ENCODE results near the gene MEGF9. TPM values are rescaled to one million over a fixed set of nuclear protein-coding genes. Genes with fewer than 3 reads are reported as not detected.
"Not testable (repeated sequence)": the region's sequence is repeated elsewhere in the genome, so short reads cannot be mapped to it uniquely, and the experiment has no call there.

MEGF9 gene
- polyA plus RNA-seq, 3 donors = 14.0 to 17.9 (median 15.6) TPM

DNA sequence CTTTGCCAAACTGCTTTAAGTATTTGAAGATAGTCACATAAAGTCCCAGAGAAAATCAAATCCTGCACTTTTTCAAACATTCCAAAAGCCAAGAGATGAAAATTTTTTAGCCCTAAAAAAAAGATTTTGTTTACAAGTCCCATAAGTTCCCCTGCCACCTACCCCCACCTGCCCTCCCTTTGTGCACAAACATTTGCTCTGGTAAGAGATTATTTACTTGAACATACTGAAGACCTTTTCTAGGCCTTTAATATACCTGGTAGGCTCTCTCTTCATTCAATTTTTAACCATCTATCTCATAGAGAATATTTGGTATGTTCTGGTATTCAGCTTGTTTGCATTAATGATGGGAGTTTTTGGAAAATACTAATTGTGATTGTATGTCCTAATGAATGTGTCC lies 50.3 kb downstream of the MEGF9 start:
- no peak for DNase-seq

GRCh38 chr9:120663380-120663779 lies 50.9 kb downstream of the MEGF9 start:
- peak; percentile 14 for DNase-seq

- no peak for DNase-seq
Observed at GRCh38 chr9:120662513-120662912, 51.8 kb downstream of the MEGF9 start.

GRCh38 chr9:120659676-120660075 lies 54.6 kb downstream of the MEGF9 start:
- DNase-seq = no peak

GRCh38 chr9:120659209-120659608 lies 55.1 kb downstream of the MEGF9 start:
- DNase-seq = no peak

GRCh38 chr9:120655005-120655622 lies 59.2 kb downstream of the MEGF9 start:
- DNase-seq = no peak

GRCh38 chr9:120654272-120654671 lies 60.0 kb downstream of the MEGF9 start:
- DNase-seq = no peak

DNA sequence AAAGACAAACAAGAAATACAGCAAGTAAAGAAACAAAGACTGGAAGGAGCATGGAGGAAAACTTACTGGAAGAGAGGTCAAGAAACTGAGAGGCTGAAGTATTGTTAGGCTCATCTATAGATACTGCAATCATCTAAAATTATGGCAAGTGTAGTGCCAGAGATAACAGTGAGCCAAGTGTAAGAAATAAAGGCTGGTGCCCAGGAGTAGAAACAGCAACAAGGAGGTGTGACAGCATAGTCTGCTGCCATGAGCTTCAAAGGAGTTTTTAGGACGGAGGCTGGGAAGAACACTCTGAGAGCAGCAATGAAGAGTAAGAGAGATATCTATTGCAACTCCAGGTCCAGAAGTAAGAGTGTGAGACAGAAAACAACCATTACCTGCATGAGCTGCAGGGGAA lies 60.5 kb downstream of the MEGF9 start:
- no peak for DNase-seq

GRCh38 chr9:120652934-120653333 lies 61.3 kb downstream of the MEGF9 start:
- no peak for DNase-seq

GRCh38 chr9:120650352-120650751 lies 63.9 kb downstream of the MEGF9 start:
- no peak for DNase-seq

DNA sequence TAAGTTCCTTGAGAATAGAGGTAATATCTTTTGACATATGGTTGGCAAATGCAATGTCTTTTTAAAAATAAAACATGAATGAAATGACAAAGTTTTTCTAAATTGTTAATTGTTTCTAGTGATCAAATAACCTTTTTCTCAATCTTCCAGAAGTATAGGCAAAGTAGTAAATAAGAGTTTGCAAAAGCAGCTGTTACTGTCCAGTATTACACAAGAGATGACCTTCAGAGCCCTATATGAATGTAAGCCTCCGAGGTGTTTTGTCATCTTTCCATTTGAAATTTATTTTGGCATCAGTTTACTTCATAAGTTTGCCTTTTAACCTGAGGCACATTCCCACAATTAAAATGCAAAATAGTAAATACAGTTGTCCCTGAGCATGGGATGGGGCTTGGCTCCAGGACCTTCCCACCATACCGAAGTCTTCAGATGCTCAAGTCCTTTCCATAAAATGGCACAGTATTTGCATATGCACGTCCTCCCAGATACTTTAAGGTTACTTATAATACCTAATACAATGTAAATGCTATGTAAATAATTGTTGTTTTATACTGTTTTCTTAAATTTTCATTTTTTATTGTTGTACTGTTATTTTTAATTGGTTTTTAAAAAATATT lies 65.6 kb downstream of the MEGF9 start:
- no peak for DNase-seq

DNA sequence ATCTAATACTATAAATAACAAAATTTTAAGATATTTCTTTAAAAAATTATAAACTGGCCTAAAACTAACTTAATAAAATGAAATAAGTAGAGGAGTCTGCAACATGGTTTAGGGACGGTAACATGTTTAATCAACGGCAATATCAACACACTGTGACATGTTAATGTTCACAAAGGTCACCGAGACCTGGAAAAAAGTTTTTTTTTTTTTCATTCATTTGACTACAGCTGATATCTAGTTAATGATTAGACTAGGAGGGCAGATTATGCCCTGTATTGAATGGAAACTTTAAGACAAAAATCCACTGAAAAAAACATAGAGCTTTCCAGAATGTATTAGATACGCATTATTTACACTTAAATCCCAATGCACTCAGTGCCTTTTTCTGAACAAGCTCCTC lies 67.3 kb downstream of the MEGF9 start:
- no peak for DNase-seq

- DNase-seq = no peak
Observed at GRCh38 chr9:120645760-120646159, 68.5 kb downstream of the MEGF9 start.

- no peak for DNase-seq
Observed at GRCh38 chr9:120643061-120643460, 71.2 kb downstream of the MEGF9 start.

DNA sequence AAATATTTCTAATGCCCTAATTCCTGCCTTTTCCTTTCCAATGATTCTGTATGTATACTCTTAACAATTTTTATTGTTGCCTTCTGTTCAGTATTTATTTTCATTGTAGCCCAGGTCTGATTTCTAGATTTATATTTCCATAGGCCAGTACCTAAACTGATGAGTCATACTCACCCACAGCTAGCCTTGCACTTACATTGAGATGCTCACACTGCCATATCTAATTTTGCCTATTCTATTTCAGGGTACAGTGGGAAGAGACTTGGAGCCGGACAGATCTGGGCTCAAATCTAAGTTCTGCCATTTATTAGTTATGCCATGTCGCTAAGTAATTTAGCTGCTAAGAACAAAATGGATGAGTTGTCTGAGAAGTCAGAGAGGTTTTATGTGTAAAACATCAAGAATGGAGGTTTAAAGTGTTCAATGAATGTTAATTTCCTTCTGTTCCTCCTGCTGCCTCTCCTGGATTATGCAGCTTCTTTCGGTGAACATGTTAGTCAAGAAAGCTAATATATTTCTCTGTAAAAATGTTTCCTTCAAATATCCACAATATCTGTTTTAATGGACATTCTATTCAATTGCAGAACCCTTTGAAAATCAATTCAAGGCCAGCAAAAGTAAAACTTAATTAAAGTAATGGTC lies 72.0 kb downstream of the MEGF9 start:
- no peak for DNase-seq

GRCh38 chr9:120640874-120641273 lies 73.4 kb downstream of the MEGF9 start:
- not testable (repeated sequence) for DNase-seq

DNA sequence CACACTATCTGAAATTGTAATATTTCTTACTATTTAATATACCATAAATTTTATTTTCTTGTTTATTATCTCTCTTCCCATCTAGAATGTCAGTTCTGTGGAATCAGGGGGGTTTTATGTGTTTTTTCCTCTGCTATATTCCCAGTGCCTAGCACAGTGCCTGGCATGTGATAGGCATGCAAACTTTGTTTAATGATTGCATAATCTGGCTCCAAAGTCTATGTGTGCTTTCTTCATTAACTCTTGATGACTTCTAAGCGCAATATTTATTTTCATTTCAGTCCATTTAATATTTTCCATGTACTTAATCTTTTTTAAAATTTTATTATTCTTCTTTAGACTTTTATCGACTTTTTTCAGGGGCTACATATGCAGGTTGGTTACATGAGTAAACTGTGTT lies 73.9 kb downstream of the MEGF9 start:
- DNase-seq = no peak

GRCh38 chr9:120637919-120638318 lies 76.4 kb downstream of the MEGF9 start:
- DNase-seq = no peak

- no peak for DNase-seq
Observed at GRCh38 chr9:120636194-120636957, 77.9 kb downstream of the MEGF9 start.

DNA sequence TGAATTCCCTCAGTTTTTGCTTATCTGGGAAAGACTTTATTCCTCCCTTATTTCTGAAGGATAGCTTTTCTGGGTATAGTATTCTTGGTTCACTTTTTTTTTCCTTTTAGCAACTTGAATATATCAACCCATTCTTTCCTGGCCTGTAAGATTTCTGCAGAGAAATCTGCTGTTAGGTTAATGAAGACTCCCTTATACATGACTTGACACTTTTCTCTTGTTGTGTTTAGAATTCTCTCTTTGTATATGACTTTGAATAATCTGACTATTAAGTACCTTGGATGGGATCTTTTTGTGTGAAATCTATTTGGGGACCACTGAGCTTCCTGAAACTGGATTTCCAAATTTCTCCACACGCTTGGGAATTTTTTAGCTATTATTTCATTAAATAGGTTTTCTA lies 79.3 kb downstream of the MEGF9 start:
- DNase-seq = no peak

DNA sequence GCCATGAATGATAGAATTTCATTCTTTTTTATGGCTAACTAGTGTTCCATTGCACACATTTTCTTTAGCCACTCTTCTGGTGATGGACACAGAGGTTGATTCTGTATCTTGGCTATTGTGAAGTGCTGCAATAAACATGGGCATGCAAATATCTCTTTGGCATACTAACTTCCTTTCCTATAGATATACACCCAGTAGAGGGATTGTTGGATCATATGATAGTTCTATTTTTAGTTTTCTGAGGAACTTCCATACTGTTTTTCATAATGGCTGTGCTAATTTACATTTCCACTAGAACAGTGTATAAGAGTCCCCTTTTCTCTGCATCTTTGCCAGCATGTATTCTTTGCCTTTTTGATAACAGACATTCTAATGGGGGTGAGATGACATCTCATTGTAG lies 83.9 kb downstream of the MEGF9 start:
- DNase-seq = no peak

- not testable (repeated sequence) for DNase-seq
Observed at GRCh38 chr9:120628925-120629497, 85.3 kb downstream of the MEGF9 start.
